Keratinocyte (primary cell): Measurements from ENCODE around the gene DCHS1. TPM values are rescaled to one million over a fixed set of nuclear protein-coding genes. Genes with fewer than 3 reads are reported as not detected.

Experiments
- DNase-seq: peaks from one replicate; pipeline ENCODE4 v3.0.0-alpha.2; 2011; ENCODE audit warnings: low read depth, missing footprints, low spot score
- FAIRE-seq: peaks from 2 replicates; lab custom pipeline; 2011; peaks lifted over from hg19 to GRCh38; lab: Jason Lieb, UNC
- H2AFZ ChIP-seq: 2 replicates; pipeline ENCODE4 v1.6.0; 2012; ENCODE audit warnings: low read length, control low read depth, inconsistent platforms; ENCODE audit not compliant: control insufficient read depth
- H3K27ac ChIP-seq: 2 replicates; pipeline ENCODE4 v1.5.1; 2011; ENCODE audit warnings: low read length; ENCODE audit not compliant: control insufficient read depth, insufficient read depth
- H3K27me3 ChIP-seq: 3 replicates; pipeline ENCODE4 v1.6.0; 2011; ENCODE audit warnings: low read length; ENCODE audit not compliant: control insufficient read depth, insufficient read depth; ENCODE audit errors: extremely low read depth
- H3K36me3 ChIP-seq, 2 experiments: 2 replicates in 1 of 2; 3 replicates in 1 of 2; pipeline ENCODE4 v1.5.1; 2011; ENCODE audit warnings: low read length in 2 of 2, mild to moderate bottlenecking in 1 of 2; ENCODE audit not compliant: control insufficient read depth in 2 of 2, insufficient read depth in 2 of 2; ENCODE audit errors: extremely low read depth in 1 of 2
- H3K4me1 ChIP-seq: 3 replicates; pipeline ENCODE4 v1.5.1; 2011; ENCODE audit warnings: low read length; ENCODE audit not compliant: control insufficient read depth, insufficient read depth; ENCODE audit errors: extremely low read depth
- H3K4me2 ChIP-seq: 3 replicates; pipeline ENCODE4 v1.6.0; 2011; ENCODE audit warnings: low read depth, low read length; ENCODE audit not compliant: control insufficient read depth, insufficient read depth; ENCODE audit errors: extremely low read depth
- H3K4me3 ChIP-seq, 3 experiments: fragments of 200-600 bp in 1 of 3; sonication (generic) in 1 of 3; 2 replicates in 2 of 3; 3 replicates in 1 of 3; pipeline ENCODE4 v1.5.1; 2011 to 2016; ENCODE audit warnings: low read length in 3 of 3, mild to moderate bottlenecking in 3 of 3, control low read depth in 2 of 3, inconsistent platforms in 1 of 3, low read depth in 1 of 3, mixed read lengths in 1 of 3, mixed run types in 1 of 3, moderate library complexity in 1 of 3; ENCODE audit not compliant: control insufficient read depth in 2 of 3, insufficient read depth in 2 of 3; ENCODE audit errors: extremely low read depth in 1 of 3
- H3K79me2 ChIP-seq: 2 replicates; pipeline ENCODE4 v1.6.0; 2012; ENCODE audit warnings: low read length; ENCODE audit not compliant: control insufficient read depth, insufficient read depth
- H3K9ac ChIP-seq: 3 replicates; pipeline ENCODE4 v1.6.0; 2011; ENCODE audit warnings: low read length; ENCODE audit not compliant: control insufficient read depth, insufficient read depth; ENCODE audit errors: extremely low read depth
- H3K9me1 ChIP-seq: 3 replicates; pipeline ENCODE4 v1.6.0; 2011; ENCODE audit warnings: low read length; ENCODE audit not compliant: control insufficient read depth, insufficient read depth; ENCODE audit errors: extremely low read depth
- H3K9me3 ChIP-seq: 2 replicates; pipeline ENCODE4 v1.5.1; 2012; ENCODE audit warnings: low read depth, low read length; ENCODE audit not compliant: control insufficient read depth
- H4K20me1 ChIP-seq: 3 replicates; pipeline ENCODE4 v1.6.0; 2011; ENCODE audit warnings: low read length; ENCODE audit not compliant: control insufficient read depth, insufficient read depth; ENCODE audit errors: extremely low read depth
- EZH2 ChIP-seq: IDR thresholded peaks from one replicate; pipeline ENCODE4 v1.6.1; 2012; ENCODE audit warnings: inconsistent platforms, mild to moderate bottlenecking, low read length, moderate library complexity
- dilution Hi-C: fragments of 300-500 bp; cut with MboI; formaldehyde crosslinking; loops from one replicate; pipeline ENCODE4 v1.7.0; 2020; ENCODE audit warnings: low sequenced_read_pairs; ENCODE audit not compliant: extremely low pct_ligation_motif_present
- polyA plus RNA-seq, 5 experiments: library from polyadenylated mRNA; depleted of rRNA in 3 of 5; stranded (reverse) in 3 of 5; stranded (forward) in 1 of 5; unstranded in 1 of 5; fragments of >200 nt; gene quantifications; 1 replicate in 1 of 5; 2 replicates in 3 of 5; 3 replicates in 1 of 5; pipeline versions ENCODE4 v1.2.1 to v1.2.3, GENCODE V29; 2011 to 2012; ENCODE audit warnings: missing spikeins in 2 of 5, low read depth in 1 of 5, low replicate concordance in 1 of 5
- TF ChIP-seq, protein P1 (sequence below), 3 experiments: IDR thresholded peaks in 1 of 3; conservative IDR thresholded peaks in 1 of 3; optimal IDR thresholded peaks in 1 of 3; 2 replicates in 2 of 3; 3 replicates in 1 of 3; pipeline versions ENCODE3 to v1.5.1; 2011; ENCODE audit warnings: low read length in 3 of 3, mild to moderate bottlenecking in 3 of 3, moderate library complexity in 2 of 3, control low read depth in 1 of 3, inconsistent platforms in 1 of 3; ENCODE audit not compliant: insufficient read depth in 2 of 3; ENCODE audit errors: extremely low read depth in 1 of 3

The DCHS1 gene
- polyA plus RNA-seq, 1 donor (not counting 4 experiments of a cell fraction or from before 2014, with no cell fraction given), result 0.03 TPM

DNA sequence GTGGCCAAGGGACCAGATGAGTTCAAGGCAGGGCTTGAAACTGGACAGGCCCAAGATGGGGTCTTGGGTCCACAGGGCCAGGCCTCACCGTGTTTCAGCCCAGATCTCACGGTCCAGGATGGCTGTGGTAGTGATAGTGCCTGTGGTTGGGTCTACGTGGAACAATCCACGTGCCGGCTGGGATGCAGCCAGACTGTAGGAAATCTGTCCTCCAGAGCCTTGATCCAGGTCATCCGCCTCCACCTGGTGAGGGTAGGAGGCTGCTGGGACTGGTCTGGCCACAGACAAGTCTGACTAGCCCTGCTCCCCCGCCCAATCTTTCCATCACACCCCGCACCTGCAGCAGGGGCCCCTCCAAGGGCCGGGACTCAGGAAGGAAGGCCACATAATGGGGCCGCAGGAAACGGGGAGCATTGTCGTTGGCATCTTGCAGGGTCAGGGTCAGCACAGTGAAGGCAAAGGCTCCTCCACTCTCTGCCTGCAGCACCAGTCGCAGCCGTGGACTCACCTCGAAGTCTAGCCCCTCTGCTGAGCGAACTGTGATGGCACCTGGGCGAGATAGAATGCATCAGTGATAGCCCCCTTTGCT is 29.7 kb downstream of the DCHS1 start:
- Histone ChIP-seq H3K27me3 (peaks cover 32% of the 10 kb centered on the region), H3K4me1 (no peaks in the 10 kb centered on the region), H3K79me2 (no peaks in the 10 kb centered on the region), H3K36me3 (no peaks in the 10 kb centered on the region), H3K9ac (no peak overlapping the region), H3K27ac (no peak overlapping the region), H3K9me3 (no peaks in the 10 kb centered on the region), H4K20me1 (no peaks in the 10 kb centered on the region), H3K9me1 (no peaks in the 10 kb centered on the region), H3K4me3 (no peak overlapping the region), H3K4me2 (no peak overlapping the region), H2AFZ (no peak overlapping the region)
- DNase-seq (no peak), FAIRE-seq (no peak)
- TF ChIP-seq, protein P1, sequence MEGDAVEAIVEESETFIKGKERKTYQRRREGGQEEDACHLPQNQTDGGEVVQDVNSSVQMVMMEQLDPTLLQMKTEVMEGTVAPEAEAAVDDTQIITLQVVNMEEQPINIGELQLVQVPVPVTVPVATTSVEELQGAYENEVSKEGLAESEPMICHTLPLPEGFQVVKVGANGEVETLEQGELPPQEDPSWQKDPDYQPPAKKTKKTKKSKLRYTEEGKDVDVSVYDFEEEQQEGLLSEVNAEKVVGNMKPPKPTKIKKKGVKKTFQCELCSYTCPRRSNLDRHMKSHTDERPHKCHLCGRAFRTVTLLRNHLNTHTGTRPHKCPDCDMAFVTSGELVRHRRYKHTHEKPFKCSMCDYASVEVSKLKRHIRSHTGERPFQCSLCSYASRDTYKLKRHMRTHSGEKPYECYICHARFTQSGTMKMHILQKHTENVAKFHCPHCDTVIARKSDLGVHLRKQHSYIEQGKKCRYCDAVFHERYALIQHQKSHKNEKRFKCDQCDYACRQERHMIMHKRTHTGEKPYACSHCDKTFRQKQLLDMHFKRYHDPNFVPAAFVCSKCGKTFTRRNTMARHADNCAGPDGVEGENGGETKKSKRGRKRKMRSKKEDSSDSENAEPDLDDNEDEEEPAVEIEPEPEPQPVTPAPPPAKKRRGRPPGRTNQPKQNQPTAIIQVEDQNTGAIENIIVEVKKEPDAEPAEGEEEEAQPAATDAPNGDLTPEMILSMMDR (optimal IDR thresholded peaks at IDR 0.05 in 1 of 3, IDR thresholded peaks at IDR 0.05 in 1 of 3, conservative IDR thresholded peaks at IDR 0.05 in 1 of 3; ENCODE audit: extremely low read depth in 1 of 3, insufficient read depth in 2 of 3, low read length in 3 of 3), result no peak
- no peak for TF ChIP-seq EZH2
- dilution Hi-C loops, result no loop called here

DNA sequence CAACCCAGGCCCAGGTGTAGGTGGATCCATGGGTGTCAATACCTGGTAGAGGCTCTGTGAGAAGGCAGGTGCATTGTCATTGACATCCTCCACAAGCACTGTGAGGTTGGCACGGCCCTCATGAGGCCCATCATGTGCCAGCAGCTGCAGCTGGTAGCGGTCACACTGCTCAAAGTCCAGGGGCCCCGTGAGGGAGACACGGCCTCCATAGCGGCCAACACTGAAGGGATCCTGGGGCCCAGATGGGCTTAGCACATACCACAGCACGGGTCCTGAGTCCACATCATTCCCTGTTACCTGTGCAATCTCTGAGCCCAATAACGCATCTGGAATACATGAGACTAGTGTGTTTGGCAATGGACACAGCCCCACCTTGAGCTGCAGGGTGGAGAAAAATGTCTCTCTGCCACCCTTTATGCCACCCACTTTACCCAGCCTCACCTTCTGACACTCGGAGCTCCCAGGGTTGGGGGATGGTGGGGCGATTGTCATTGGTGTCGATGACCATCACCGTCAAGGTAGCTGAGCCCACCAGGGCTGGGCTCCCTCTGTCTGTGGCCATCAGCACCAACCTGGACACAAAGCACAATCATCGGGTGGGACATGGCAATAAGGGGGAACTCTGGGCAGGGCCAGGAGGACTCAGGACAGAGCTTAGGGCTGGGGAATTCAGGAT is 30.3 kb downstream of the DCHS1 start:
- dilution Hi-C loops, result no loop called here
- Histone ChIP-seq H3K4me1 (no peaks in the 10 kb centered on the region), H3K27me3 (peaks cover 26% of the 10 kb centered on the region), H3K9me3 (no peaks in the 10 kb centered on the region), H2AFZ (no peak overlapping the region), H3K36me3 (no peaks in the 10 kb centered on the region), H3K4me2 (no peak overlapping the region), H3K4me3 (no peak overlapping the region), H3K9ac (no peak overlapping the region), H3K79me2 (no peaks in the 10 kb centered on the region), H4K20me1 (no peaks in the 10 kb centered on the region), H3K9me1 (no peaks in the 10 kb centered on the region), H3K27ac (no peak overlapping the region)
- TF ChIP-seq, protein P1 (optimal IDR thresholded peaks at IDR 0.05 in 1 of 3, IDR thresholded peaks at IDR 0.05 in 1 of 3, conservative IDR thresholded peaks at IDR 0.05 in 1 of 3; ENCODE audit: extremely low read depth in 1 of 3, insufficient read depth in 2 of 3, low read length in 3 of 3), result no peak
- no peak for TF ChIP-seq EZH2
- FAIRE-seq, result no peak
- no peak for DNase-seq
